H1 (cell line): Measurements from ENCODE around the gene NFIA. TPM values are rescaled to one million over a fixed set of nuclear protein-coding genes. Genes with fewer than 3 reads are reported as not detected.

ENCODE experiments used
- CTCF ChIA-PET: fragments of 300-600 bp; sonication (Branson Sonifier 250); formaldehyde crosslinking; loops from one replicate; lab custom pipeline; 2021; ENCODE audit not compliant: partially characterized antibody; lab: Charles Lee
- POLR2A ChIA-PET: fragments of 300-600 bp; sonication (Branson Sonifier 250); formaldehyde crosslinking; loops from one replicate; lab custom pipeline; 2021; ENCODE audit warnings: inconsistent platforms; ENCODE audit not compliant: partially characterized antibody; lab: Charles Lee
- DNase-seq, 2 experiments: peaks; one replicate each; pipeline versions ENCODE4 v3.0.0 to v3.0.0-alpha.2; 2010 to 2022; ENCODE audit warnings: low spot score in 2 of 2, low read depth in 1 of 2, mixed read lengths in 1 of 2
- FAIRE-seq: peaks from 2 replicates; lab custom pipeline; 2011; peaks lifted over from hg19 to GRCh38; lab: Jason Lieb, UNC
- H2AFZ ChIP-seq: 2 replicates; pipeline ENCODE4 v1.8.1; 2012; ENCODE audit warnings: low read length, inconsistent platforms
- H2AK5ac ChIP-seq: 2 replicates; pipeline ENCODE4 v1.6.1; 2013; ENCODE audit warnings: low read depth, low read length
- H2BK120ac ChIP-seq: replicated peaks from 2 replicates; pipeline ENCODE3; 2013; ENCODE audit warnings: low read depth, low read length, inconsistent platforms
- H2BK12ac ChIP-seq: 2 replicates; pipeline ENCODE4 v1.6.1; 2013; ENCODE audit warnings: low read depth, low read length
- H2BK15ac ChIP-seq: 2 replicates; pipeline ENCODE4 v1.6.1; 2013; ENCODE audit warnings: low read length
- H2BK20ac ChIP-seq: 2 replicates; pipeline ENCODE4 v1.6.1; 2013; ENCODE audit warnings: low read length
- H2BK5ac ChIP-seq: 2 replicates; pipeline ENCODE4 v1.6.1; 2013; ENCODE audit warnings: low read depth, low read length
- H3K14ac ChIP-seq: 2 replicates; pipeline ENCODE4 v1.6.1; 2013; ENCODE audit warnings: inconsistent platforms; ENCODE audit not compliant: insufficient read length
- H3K18ac ChIP-seq: 2 replicates; pipeline ENCODE4 v1.6.1; 2013; ENCODE audit warnings: low read length; ENCODE audit errors: extremely low read depth
- H3K23ac ChIP-seq: 2 replicates; pipeline ENCODE4 v1.6.1; 2013; ENCODE audit warnings: inconsistent platforms; ENCODE audit not compliant: insufficient read length
- H3K23me2 ChIP-seq: 2 replicates; pipeline ENCODE4 v1.6.1; 2013; ENCODE audit warnings: low read depth, low read length
- H3K27ac ChIP-seq: 2 replicates; pipeline ENCODE4 v1.6.1; 2011; ENCODE audit warnings: low read depth, low read length, inconsistent platforms
- H3K27me3 ChIP-seq, 4 experiments: replicated peaks in 1 of 4; 1 replicate in 1 of 4; 2 replicates in 3 of 4; pipeline versions ENCODE4 v1.6.1 to v1.8.1; 2011 to 2013; ENCODE audit warnings: low read length in 3 of 4, mild to moderate bottlenecking in 3 of 4, inconsistent platforms in 2 of 4, mixed read lengths in 2 of 4, moderate library complexity in 1 of 4; ENCODE audit not compliant: control insufficient read depth in 3 of 4, insufficient read depth in 3 of 4; ENCODE audit errors: extremely low read depth in 1 of 4
- H3K36me3 ChIP-seq, 4 experiments: 2 replicates each; pipeline versions ENCODE4 v1.6.1 to v1.8.1; 2011 to 2013; ENCODE audit warnings: mild to moderate bottlenecking in 4 of 4, low read length in 3 of 4, moderate library complexity in 2 of 4, control low read depth in 1 of 4, inconsistent platforms in 1 of 4; ENCODE audit not compliant: insufficient read depth in 4 of 4, control insufficient read depth in 2 of 4
- H3K4ac ChIP-seq: replicated peaks from 2 replicates; pipeline ENCODE3; 2013; ENCODE audit warnings: low read length, low read depth, mixed read lengths, inconsistent platforms; ENCODE audit not compliant: insufficient read length
- H3K4me1 ChIP-seq, 4 experiments: replicated peaks in 1 of 4; 1 replicate in 1 of 4; 2 replicates in 3 of 4; pipeline versions ENCODE4 v1.6.1 to v1.8.1; 2011 to 2013; ENCODE audit warnings: low read length in 3 of 4, inconsistent platforms in 2 of 4, mixed read lengths in 1 of 4; ENCODE audit not compliant: insufficient read depth in 4 of 4, control insufficient read depth in 3 of 4
- H3K4me2 ChIP-seq, 2 experiments: 2 replicates each; pipeline versions ENCODE4 v1.6.1 to v1.8.1; 2011 to 2013; ENCODE audit warnings: low read depth in 2 of 2, low read length in 2 of 2, control low read depth in 1 of 2, inconsistent platforms in 1 of 2, mild to moderate bottlenecking in 1 of 2; ENCODE audit not compliant: insufficient read depth in 1 of 2
- H3K4me3 ChIP-seq, 4 experiments: fragments of 200-600, 300-600 bp in 1 of 4; sonication (generic), shearing (Covaris generic), sonication (Bioruptor Twin) in 1 of 4; 2 replicates each; pipeline versions ENCODE4 v1.5.1 to v1.8.1; 2011 to 2016; ENCODE audit warnings: low read length in 4 of 4, low read depth in 3 of 4, control low read depth in 2 of 4, inconsistent platforms in 2 of 4, mild to moderate bottlenecking in 2 of 4, mixed read lengths in 1 of 4, moderate library complexity in 1 of 4; ENCODE audit not compliant: insufficient read depth in 2 of 4; ENCODE audit errors: extremely low read depth in 1 of 4
- H3K56ac ChIP-seq: replicated peaks from 2 replicates; pipeline ENCODE3; 2013; ENCODE audit warnings: low read depth, mild to moderate bottlenecking, mixed read lengths, low read length, inconsistent platforms; ENCODE audit not compliant: insufficient read length
- H3K79me1 ChIP-seq: 2 replicates; pipeline ENCODE4 v1.6.1; 2013; ENCODE audit warnings: low read depth, low read length, control low read depth
- H3K79me2 ChIP-seq, 2 experiments: 2 replicates each; pipeline versions ENCODE4 v1.6.1 to v1.8.1; 2012 to 2013; ENCODE audit warnings: low read length in 2 of 2, mild to moderate bottlenecking in 2 of 2, inconsistent platforms in 1 of 2; ENCODE audit not compliant: insufficient read depth in 2 of 2, control insufficient read depth in 1 of 2
- H3K9ac ChIP-seq, 4 experiments: replicated peaks in 1 of 4; 1 replicate in 1 of 4; 2 replicates in 3 of 4; pipeline versions ENCODE4 v1.6.1 to v1.8.1; 2011 to 2013; ENCODE audit warnings: low read depth in 3 of 4, low read length in 3 of 4, control low read depth in 2 of 4, mild to moderate bottlenecking in 2 of 4, moderate library complexity in 2 of 4, inconsistent platforms in 1 of 4; ENCODE audit errors: extremely low read depth in 1 of 4
- H3K9me3 ChIP-seq, 2 experiments: 2 replicates each; pipeline versions ENCODE4 v1.6.1 to v1.8.1; 2012 to 2013; ENCODE audit warnings: mild to moderate bottlenecking in 2 of 2, moderate library complexity in 2 of 2, control low read depth in 1 of 2, inconsistent platforms in 1 of 2, low read depth in 1 of 2, low read length in 1 of 2, mixed read lengths in 1 of 2; ENCODE audit not compliant: insufficient read depth in 2 of 2
- H4K20me1 ChIP-seq, 2 experiments: replicated peaks in 1 of 2; 2 replicates each; pipeline versions ENCODE3 to v1.8.1; 2011 to 2013; ENCODE audit warnings: inconsistent platforms in 2 of 2, low read length in 2 of 2, mild to moderate bottlenecking in 1 of 2; ENCODE audit not compliant: insufficient read depth in 2 of 2, control insufficient read depth in 1 of 2
- H4K5ac ChIP-seq: 2 replicates; pipeline ENCODE4 v1.6.1; 2013; ENCODE audit warnings: low read length, low read depth, mixed read lengths, inconsistent platforms; ENCODE audit not compliant: insufficient read length
- H4K8ac ChIP-seq: 2 replicates; pipeline ENCODE4 v1.8.0; 2013; ENCODE audit warnings: mild to moderate bottlenecking, moderate library complexity, low read length, inconsistent platforms; ENCODE audit not compliant: insufficient read depth; ENCODE audit errors: extremely low read depth
- H4K91ac ChIP-seq: replicated peaks from 2 replicates; pipeline ENCODE3; 2013; ENCODE audit warnings: low read length, mixed read lengths, inconsistent platforms; ENCODE audit not compliant: insufficient read length
- KDM1A ChIP-seq: fragments of 200-600, 300-600 bp; sonication (generic); IDR thresholded peaks from 2 replicates; pipeline ENCODE4 v1.7.1; 2016; ENCODE audit warnings: mild to moderate bottlenecking, low read length, borderline replicate concordance
- SP4 ChIP-seq: IDR thresholded peaks from 2 replicates; pipeline ENCODE4 v1.6.1; 2012; ENCODE audit warnings: low read length, inconsistent platforms
- WGBS, 2 experiments: shearing (Covaris generic) in 1 of 2; methylation state at CpG; one replicate each; pipeline versions ENCODE4 v1.1.6 to v1.1.7; 2013 to 2015; ENCODE audit warnings: low lambda C conversion rate in 2 of 2, mixed read lengths in 2 of 2, inconsistent platforms in 1 of 2, low coverage in 1 of 2, missing lambda C conversion rate in 1 of 2; ENCODE audit not compliant: insufficient replicate concordance in 2 of 2, insufficient coverage in 1 of 2, insufficient read length in 1 of 2; ENCODE audit errors: extremely low coverage in 1 of 2, missing lambda C conversion rate in 1 of 2; 5-methylcytosine and 5-hydroxymethylcytosine counted together
- polyA plus RNA-seq, 7 experiments: library from polyadenylated mRNA; depleted of rRNA in 3 of 7; stranded (reverse) in 5 of 7; unstranded in 2 of 7; fragments of >200 nt in 5 of 7; fragments of 200-250 nt in 2 of 7; gene quantifications; 1 replicate in 5 of 7; 2 replicates in 1 of 7; 4 replicates in 1 of 7; pipeline versions ENCODE4 v1.2.1 to v1.2.3, GENCODE V29; 2011 to 2013; ENCODE audit warnings: missing spikeins in 2 of 7, mixed read lengths in 2 of 7
- total RNA-seq: library from RNA; stranded (reverse); fragmentation: NEBNext Ultra II Directional; extraction: Animal tissue kit (Norgen Biotek cat#: 25700); gene quantifications from 2 replicates; pipeline ENCODE4 v1.2.1, GENCODE V29; 2021

Gene NFIA
- total and polyA plus RNA-seq, 2 of the 8 experiments (the other 6 are each of a cell fraction or from before 2014, with no cell fraction given): 1.8 to 2.3 TPM

GRCh38 chr1:61472876-61473275 lies 390.5 kb downstream of the NFIA start:
- FAIRE-seq: no peak
- Histone ChIP-seq H3K4me3 (no peak overlapping the region), H3K79me2 (no peaks in the 10 kb centered on the region), H3K36me3 (no peaks in the 10 kb centered on the region), H4K20me1 (peaks cover 0 to 7% of the 10 kb centered on the region in 2 experiments), H2BK20ac (no peak overlapping the region), H2AFZ (no peak overlapping the region), H3K56ac (no peak overlapping the region), H4K8ac (no peak overlapping the region), H3K9me3 (no peaks in the 10 kb centered on the region), H2BK5ac (no peak overlapping the region), H3K27ac (no peak overlapping the region), H2AK5ac (no peak overlapping the region), H2BK12ac (no peak overlapping the region), H2BK15ac (no peak overlapping the region), H3K14ac (no peak overlapping the region), H3K18ac (no peak overlapping the region), H4K91ac (no peak overlapping the region), H3K9ac (no peak overlapping the region), H3K23me2 (no peaks in the 10 kb centered on the region), H3K79me1 (no peaks in the 10 kb centered on the region), H3K4me1 (no peaks in the 10 kb centered on the region), H2BK120ac (no peak overlapping the region), H3K27me3 (peaks cover 33 to 51% (median 47%) of the 10 kb centered on the region in 4 experiments), H3K23ac (no peak overlapping the region), H3K4ac (no peak overlapping the region), H4K5ac (no peak overlapping the region), H3K4me2 (no peak overlapping the region)
- no peak for DNase-seq
- 52% methylated on average over 3 of the region's 3 CpGs; no CpG with 5 or more reads in 1 of the 2 experiments for WGBS, 2 experiments
- ChIA-PET POLR2A (no interaction called here), CTCF (interaction anchor here (0.6 kb wide), 1 partner anchor 1604 kb away, joined by 3 read pairs; no protein-coding TSS in a partner anchor)
- TF ChIP-seq SP4 (no peak), KDM1A (no peak)
